Anterior cingulate cortex (tissue), 58 donors: Measurements from ENCODE around the gene ZMIZ1.

Source experiments
- DNase-seq, 58 donors: peaks; one replicate each; lab custom pipeline; 2025; lab: John Stamatoyannopoulos, UW

The ZMIZ1 gene

GRCh38 chr10:79068562-79069324 lies at the start of gene ZMIZ1:
TSS of gene ZMIZ1 (plus strand) at chr10:79068966. CDS start at chr10:79201633, 132,667 bp downstream.
- peak; percentile 8 to 92 (median 81) for DNase-seq

DNA sequence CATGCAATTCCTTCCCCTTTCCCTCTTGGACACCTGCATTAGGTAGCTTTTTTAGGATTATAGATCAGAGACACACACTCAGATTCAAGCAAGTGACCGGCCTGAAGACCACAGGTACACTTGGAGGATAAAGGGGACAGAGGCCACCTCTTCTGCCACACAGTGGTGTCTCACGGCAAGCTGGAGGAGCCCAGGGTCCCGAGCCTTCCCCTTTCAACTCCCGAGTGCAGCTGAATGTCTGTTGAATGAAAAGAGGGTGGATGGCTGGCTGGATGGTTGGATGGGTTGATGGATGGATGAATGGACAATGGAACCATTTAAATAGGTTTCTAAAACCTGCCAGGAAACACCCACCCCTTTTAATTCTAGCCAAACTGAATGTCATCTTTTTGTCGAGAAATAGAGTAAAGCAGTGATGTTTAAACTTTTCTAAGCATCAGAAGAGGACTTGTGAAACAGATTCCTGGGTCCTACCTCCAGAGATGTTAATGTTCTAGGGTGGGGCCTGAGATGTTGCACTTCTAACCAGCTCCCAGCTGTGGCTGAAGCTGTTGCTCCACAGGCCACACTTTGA lies 49.2 kb upstream of the ZMIZ1 start:
- DNase-seq = no peak

GRCh38 chr10:79020015-79020491 lies 48.7 kb upstream of the ZMIZ1 start:
- DNase-seq = no peak

GRCh38 chr10:79020605-79021004 lies 48.2 kb upstream of the ZMIZ1 start:
- no peak for DNase-seq

- no peak for DNase-seq
Measured at GRCh38 chr10:79021331-79021907, 47.3 kb upstream of the ZMIZ1 start.

DNA sequence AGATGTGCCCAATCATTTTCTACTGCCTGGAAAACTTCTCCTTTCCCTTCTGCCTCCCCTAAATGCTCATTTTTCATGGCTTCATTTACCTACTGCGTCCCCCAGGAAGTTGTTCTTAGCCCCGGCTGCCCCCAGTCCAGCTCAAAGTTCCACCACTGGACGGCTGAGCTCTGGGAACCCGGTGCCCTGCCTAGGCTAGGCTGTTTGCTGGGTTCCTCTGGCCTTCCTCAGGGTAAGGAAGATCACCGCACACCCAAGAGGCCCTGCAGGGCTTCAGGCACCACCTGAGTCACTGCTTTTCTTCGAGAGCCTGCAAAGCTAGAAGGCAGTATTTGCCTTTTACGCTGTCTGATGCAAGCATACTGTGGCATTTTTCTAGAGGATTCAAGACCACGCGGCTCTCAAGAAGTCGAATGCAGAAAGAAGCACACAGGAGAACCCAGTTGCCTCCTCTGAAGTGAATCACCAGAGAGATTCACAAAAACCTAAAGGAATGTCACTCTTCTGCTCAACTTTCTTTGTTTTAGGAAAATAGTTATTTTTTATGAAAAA lies 46.7 kb upstream of the ZMIZ1 start:
- DNase-seq = no peak

DNA sequence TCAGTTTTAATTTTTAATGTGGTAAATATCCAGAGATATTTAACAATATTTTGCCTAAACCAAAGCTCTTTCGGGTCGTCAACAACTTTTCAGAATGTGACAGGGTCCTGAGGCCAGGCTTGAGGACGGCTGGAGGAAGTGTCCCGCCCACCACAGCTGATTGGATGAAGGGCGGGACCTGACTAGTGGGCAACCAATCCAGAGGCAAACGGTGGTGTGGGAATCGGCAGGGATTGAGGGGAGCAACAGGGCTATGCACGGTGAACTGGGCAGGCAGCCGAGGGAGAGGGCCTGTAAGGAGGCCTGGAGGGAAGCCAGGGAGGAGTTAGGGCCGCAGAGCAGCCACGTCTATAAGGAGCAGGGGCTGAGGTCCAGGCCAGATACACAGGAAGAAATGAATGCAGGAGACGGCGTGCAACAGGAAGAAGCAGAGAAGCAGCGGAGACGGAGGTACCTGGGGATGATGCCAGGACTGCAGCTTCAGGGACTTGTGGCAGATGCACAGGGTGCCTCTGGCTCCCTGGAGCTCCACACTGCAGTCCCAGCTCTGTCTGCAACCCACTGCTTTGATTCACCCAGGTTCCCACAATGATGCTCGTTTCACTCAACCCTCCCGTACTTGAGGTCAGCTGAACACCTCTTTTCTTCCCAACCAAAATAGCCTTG lies 46.1 kb upstream of the ZMIZ1 start:
- DNase-seq = peak in 5 of 58 donors; percentile 10 to 34 (median 29)

GRCh38 chr10:79023240-79024162 lies 45.3 kb upstream of the ZMIZ1 start:
- DNase-seq = no peak

DNA sequence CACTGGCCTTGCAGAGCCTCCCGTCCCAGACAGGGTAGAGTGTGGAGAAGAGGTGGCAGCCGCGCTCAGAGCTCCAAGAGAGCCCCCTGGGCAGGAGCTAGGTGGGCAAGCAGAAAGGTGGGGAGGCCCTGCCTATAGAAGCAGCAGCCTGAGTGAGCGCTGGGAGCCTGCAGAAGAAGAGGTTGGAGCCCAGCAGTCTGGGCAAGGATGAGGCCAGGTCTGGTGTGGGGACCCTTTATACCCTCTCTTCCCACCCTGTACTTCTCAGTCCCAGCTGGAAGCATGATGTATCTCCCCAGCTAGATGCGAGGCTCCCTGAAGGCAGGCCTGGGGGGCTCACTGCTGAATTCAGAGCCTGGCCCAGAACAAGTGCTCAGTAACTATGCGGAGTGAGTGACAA lies 44.5 kb upstream of the ZMIZ1 start:
- no peak for DNase-seq

GRCh38 chr10:79024720-79025198 lies 44.0 kb upstream of the ZMIZ1 start:
- no peak for DNase-seq

GRCh38 chr10:79025199-79025832 lies 43.5 kb upstream of the ZMIZ1 start:
- DNase-seq = peak in 33 of 58 donors; percentile 6 to 67 (median 37)

- no peak for DNase-seq
Measured at GRCh38 chr10:79026341-79026761, 42.4 kb upstream of the ZMIZ1 start.

- DNase-seq = no peak
Measured at GRCh38 chr10:79026806-79027146, 42.0 kb upstream of the ZMIZ1 start.

- no peak for DNase-seq
Measured at GRCh38 chr10:79027147-79028055, 41.4 kb upstream of the ZMIZ1 start.

GRCh38 chr10:79028056-79028430 lies 40.7 kb upstream of the ZMIZ1 start:
- no peak for DNase-seq

DNA sequence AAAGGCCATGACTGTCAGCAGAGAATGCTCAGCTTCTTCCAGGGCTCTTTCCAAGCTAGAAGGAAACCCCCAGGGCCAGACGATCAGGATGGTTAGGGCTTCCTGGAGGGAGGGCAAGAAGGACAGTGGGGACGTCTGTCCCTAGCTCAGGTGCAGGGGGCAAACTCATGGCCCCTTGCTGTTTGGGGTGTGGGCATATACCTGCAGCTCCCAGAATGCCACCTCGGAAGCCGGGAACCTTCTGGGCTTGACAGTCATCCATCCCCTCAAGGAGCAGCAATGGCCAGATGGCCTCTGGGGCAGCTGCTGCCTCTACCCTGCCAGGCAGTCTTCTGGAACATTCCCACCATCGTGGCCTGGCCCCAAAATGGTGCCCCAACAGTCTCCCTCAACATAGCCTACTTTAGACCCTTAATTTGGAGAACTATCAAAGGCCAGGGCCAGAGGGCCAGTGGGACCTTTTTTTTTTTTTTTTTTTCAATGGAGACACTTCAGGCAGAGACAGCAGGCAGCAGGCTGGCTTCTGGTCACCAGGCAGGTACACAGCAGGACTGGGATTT lies 40.2 kb upstream of the ZMIZ1 start:
- no peak for DNase-seq

DNA sequence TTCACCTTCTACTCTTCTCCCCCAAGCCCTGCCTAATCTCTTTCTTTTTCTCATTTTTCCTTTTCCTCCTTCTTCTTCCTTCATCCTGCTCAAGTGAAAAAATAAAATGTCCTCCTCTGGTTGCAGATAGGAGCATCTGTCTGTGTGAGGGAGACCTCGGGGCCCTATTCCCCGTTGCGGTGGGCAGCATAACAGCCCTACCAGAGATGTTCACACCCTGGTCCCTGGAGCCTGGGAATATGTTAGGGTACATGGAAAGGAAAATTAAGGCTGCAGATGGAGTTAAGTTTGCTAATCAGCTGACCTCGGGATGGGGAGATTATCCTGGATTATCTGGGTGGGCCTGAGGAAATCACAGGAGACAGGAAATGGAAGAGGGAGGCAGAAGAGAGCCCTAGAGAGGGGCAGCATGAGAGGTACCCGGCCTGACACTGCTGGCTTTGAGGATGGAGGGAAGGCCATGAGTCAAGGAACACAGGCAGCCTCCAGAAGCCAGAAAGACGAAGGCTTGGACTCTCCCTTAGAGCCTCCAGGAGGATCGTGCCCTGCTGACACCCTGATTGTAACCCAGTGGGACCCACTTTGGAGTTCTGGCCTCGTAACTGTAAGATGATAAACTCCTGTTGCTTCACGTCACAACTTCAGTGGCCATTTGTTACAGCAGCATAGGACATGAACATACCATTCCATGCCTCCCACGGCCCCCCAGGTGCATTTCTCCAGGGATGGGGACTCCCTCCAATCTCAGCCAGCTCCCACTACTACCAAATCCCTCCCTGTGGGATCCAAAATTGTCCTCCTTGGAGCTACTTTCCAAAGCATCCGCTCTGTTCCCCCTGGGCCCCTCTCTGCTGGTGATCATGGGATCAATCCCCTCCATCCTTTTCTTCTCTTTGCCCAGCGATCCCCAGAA lies 39.0 kb upstream of the ZMIZ1 start:
- no peak for DNase-seq
